Nephron progenitor cell (in vitro differentiated cells): ENCODE results near the gene PRKCZ.
"Not testable (repeated sequence)": the region's sequence is repeated elsewhere in the genome, so short reads cannot be mapped to it uniquely, and the experiment has no call there.

ENCODE experiments used
- DNase-seq: peaks from one replicate; pipeline ENCODE4 v3.0.0; 2021
- H3K27ac Mint-ChIP-seq: 2 replicates; pipeline ENCODE4 v1.8.0; 2021; ENCODE audit warnings: mild to moderate bottlenecking, moderate library complexity, mixed read lengths
- H3K27me3 Mint-ChIP-seq: 2 replicates; pipeline ENCODE4 v1.8.0; 2021; ENCODE audit warnings: mild to moderate bottlenecking, low read depth, mixed read lengths; ENCODE audit not compliant: poor library complexity
- H3K36me3 Mint-ChIP-seq: 2 replicates; pipeline ENCODE4 v1.8.0; 2021; ENCODE audit warnings: low read depth, mixed read lengths
- H3K4me1 Mint-ChIP-seq: 2 replicates; pipeline ENCODE4 v1.8.0; 2021; ENCODE audit warnings: mixed read lengths
- H3K4me3 Mint-ChIP-seq: 2 replicates; pipeline ENCODE4 v1.8.0; 2021; ENCODE audit warnings: mild to moderate bottlenecking, moderate library complexity, mixed read lengths
- H3K9me3 Mint-ChIP-seq: 2 replicates; pipeline ENCODE4 v1.8.0; 2021; ENCODE audit warnings: mild to moderate bottlenecking, moderate library complexity, mixed read lengths
- TF ChIP-seq, protein P1 (sequence below): fragments of 200-600 bp; sonication (generic); IDR thresholded peaks from 2 replicates; pipeline ENCODE4 v1.5.0; 2021; ENCODE audit warnings: antibody characterized with exemption

The PRKCZ gene

DNA sequence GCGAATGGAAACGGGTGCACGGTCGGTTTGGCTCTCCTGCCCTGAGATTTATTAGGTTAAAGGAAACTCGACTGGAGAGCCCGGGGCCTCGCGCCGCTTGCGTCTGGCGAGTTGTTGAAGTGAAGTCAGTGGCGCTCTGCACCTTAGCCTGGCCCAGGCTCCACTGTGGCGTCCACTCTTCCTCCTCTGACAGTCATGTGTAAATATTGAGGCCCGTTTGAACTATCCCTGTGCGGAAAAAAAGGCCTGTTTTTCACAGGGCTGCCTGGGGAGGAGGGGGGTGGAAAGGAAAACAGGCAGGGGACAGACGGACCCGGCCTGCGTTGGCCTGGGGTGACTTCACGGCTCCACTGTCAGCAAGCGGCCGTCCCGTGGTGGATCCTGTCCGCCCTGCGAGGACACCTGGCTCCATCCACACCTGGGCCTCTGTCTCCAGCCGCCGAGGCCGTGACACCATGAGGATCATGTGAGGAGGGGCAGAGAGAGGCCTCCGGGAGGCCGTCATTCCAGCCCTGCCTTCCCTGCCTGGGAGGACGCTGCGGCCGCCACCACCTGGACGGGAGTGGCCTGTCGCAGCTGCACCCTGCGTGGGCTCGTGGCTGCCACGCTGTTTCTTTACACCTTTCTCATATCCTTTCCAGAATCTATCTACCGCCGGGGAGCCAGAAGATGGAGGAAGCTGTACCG is 84.6 kb downstream of the PRKCZ start:
- peak overlapping the region; percentile 78 for H3K27ac Mint-ChIP-seq

DNA sequence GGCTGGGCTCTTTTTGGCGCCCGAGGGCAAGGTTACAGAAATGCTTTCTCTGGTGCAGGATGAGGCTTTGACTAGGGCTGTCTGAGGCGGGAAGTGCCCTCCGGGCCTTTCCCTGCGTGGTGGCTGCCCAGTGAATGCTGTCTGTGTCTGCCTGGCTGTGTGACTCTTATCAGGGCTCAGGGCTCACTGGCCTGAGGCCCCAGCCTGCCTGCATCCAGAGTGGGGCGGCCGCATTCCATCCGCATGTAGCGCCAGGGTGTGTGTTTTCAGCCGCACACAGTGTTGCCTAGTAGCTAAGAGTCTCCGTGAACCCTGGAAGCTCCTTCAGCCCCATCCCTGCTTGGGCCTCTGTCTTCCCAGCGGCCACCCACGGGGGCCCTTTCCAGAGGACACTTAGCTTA is 85.2 kb downstream of the PRKCZ start:
- Mint-ChIP-seq H3K4me3 (peak overlapping the region; percentile 24), H3K36me3 (no peaks in the 10 kb centered on the region), H3K9me3 (no peaks in the 10 kb centered on the region), H3K4me1 (peaks cover 78% of the 10 kb centered on the region), H3K27me3 (peaks cover 3% of the 10 kb centered on the region), H3K27ac (no peak overlapping the region)
- TF ChIP-seq, protein P1, sequence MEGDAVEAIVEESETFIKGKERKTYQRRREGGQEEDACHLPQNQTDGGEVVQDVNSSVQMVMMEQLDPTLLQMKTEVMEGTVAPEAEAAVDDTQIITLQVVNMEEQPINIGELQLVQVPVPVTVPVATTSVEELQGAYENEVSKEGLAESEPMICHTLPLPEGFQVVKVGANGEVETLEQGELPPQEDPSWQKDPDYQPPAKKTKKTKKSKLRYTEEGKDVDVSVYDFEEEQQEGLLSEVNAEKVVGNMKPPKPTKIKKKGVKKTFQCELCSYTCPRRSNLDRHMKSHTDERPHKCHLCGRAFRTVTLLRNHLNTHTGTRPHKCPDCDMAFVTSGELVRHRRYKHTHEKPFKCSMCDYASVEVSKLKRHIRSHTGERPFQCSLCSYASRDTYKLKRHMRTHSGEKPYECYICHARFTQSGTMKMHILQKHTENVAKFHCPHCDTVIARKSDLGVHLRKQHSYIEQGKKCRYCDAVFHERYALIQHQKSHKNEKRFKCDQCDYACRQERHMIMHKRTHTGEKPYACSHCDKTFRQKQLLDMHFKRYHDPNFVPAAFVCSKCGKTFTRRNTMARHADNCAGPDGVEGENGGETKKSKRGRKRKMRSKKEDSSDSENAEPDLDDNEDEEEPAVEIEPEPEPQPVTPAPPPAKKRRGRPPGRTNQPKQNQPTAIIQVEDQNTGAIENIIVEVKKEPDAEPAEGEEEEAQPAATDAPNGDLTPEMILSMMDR: no peak
- DNase-seq: peak; percentile 58

More for the DNA sequence above, 84.6 kb downstream of the PRKCZ start:
- no peaks in the 10 kb centered on the region for H3K27me3 Mint-ChIP-seq
- H3K36me3 Mint-ChIP-seq: no peaks in the 10 kb centered on the region
- no peaks in the 10 kb centered on the region for H3K9me3 Mint-ChIP-seq
- H3K4me1 Mint-ChIP-seq: peaks cover 74% of the 10 kb centered on the region
- no peak for DNase-seq
- TF ChIP-seq, protein P1: no peak
- peak overlapping the region; percentile 32 for H3K4me3 Mint-ChIP-seq

DNA sequence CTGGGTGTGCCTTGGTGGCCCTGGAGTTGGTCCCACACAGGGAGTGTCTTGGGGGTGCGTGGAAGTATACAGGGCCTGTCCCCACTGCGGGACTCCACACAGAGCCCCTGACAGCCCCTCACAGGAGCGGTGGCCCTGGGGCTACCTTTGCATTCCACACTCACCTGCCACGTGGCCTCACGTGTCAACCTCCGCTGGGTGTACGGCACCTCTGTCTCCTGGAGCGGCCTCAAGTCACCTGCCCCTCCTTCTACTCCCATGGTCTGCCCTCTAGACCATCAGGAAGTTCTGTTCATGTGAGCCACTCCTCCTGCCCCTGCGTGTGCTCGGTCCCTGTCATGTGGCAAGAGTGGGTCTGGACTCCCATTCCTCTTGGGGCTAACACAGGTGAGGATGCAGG is 85.7 kb downstream of the PRKCZ start:
- no peaks in the 10 kb centered on the region for H3K36me3 Mint-ChIP-seq
- TF ChIP-seq, protein P1: no peak
- peaks cover 3% of the 10 kb centered on the region for H3K27me3 Mint-ChIP-seq
- H3K9me3 Mint-ChIP-seq: no peaks in the 10 kb centered on the region
- no peak overlapping the region for H3K27ac Mint-ChIP-seq
- DNase-seq: no peak
- peak overlapping the region; percentile 24 for H3K4me3 Mint-ChIP-seq
- H3K4me1 Mint-ChIP-seq: peaks cover 78% of the 10 kb centered on the region

DNA sequence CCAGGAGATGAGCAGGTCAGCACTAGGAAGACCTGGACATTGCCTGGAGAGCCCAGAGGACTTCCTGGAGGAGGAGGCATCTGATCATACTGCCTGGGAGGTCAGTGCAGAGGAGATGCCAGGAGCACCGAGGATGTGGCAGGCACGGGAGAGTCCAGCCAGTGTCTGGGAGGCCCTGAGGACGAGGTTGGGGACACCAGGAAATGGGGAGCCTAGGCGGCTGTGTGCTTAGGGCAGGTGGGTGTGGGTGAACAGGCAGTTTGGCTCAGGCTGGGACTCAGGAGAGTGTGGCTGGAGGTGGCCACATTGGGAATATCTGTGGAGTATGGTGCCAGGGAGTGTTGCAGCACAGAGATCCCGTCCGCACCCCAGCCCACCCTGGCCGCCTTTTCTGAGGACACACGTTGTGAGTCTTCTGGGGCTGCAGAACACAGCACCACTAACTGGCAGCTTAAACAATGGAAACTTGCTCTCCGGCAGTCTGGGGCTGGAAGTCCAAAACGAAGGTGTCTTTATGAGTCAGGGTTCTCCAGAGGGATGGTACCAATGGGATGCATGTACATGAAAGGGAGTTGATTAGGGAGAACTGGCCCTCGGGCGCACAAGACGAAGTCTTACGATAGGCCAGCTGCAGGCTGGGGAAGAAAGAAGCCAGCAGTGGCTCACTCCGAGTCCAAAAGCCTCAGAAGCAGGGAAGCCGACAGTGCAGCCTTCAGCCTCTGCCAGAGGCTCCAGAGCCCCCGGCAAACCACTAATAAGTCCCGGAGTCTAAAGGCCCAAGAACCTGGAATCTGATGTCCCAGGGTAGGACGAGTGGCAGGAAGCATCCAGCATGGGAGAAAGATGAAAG is 86.4 kb downstream of the PRKCZ start:
- no peaks in the 10 kb centered on the region for H3K36me3 Mint-ChIP-seq
- TF ChIP-seq, protein P1: no peak
- no peak overlapping the region for H3K4me3 Mint-ChIP-seq
- H3K27ac Mint-ChIP-seq: no peak overlapping the region
- no peaks in the 10 kb centered on the region for H3K9me3 Mint-ChIP-seq
- peaks cover 77% of the 10 kb centered on the region for H3K4me1 Mint-ChIP-seq
- peaks cover 3% of the 10 kb centered on the region for H3K27me3 Mint-ChIP-seq
- DNase-seq: no peak

DNA sequence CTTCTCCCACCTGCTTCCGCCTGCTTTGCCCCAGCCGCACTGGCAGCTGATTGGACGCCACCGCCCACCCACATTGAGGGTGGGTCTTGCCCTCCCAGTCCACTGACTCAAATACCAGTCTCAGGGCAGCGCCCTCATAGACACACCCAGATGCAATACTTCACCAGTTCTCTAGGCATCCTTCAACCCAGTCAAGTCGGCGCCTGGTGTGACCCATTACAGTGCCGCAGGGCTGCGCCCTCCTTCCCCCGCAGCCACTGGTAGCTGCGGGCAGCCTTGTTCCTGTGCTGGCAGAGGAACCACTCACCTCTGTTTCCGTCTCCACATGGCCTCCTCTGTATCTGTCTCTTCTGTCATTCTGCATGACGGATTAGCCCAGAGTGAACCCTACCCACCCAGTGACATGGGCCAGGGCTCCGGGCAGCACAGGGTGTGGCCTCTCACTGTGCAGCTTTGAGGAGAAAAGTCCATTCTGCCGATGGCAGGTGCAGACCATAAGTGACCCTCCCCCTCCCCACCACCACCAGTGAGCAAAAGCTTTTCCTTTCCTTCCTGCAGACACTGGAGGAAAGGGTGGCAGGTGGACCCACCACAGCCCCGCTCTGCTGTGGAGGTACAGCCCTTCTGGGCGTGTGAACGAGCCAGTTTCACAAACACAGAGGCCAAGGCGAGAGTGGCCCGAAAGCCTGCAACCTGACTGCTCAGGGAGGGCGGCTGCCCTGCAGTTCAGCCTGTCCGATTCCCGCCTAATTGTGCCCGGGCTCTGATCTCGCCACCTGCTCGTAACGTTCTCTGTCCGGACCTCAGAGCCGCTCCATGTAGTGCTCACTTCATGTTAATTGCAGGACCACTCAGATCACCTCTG is 87.3 kb downstream of the PRKCZ start:
- no peaks in the 10 kb centered on the region for H3K9me3 Mint-ChIP-seq
- TF ChIP-seq, protein P1: no peak
- peaks cover 3% of the 10 kb centered on the region for H3K27me3 Mint-ChIP-seq
- peak overlapping the region; percentile 87 for H3K27ac Mint-ChIP-seq
- peaks cover 69% of the 10 kb centered on the region for H3K4me1 Mint-ChIP-seq
- H3K4me3 Mint-ChIP-seq: no peak overlapping the region
- H3K36me3 Mint-ChIP-seq: no peaks in the 10 kb centered on the region
- no peak for DNase-seq

DNA sequence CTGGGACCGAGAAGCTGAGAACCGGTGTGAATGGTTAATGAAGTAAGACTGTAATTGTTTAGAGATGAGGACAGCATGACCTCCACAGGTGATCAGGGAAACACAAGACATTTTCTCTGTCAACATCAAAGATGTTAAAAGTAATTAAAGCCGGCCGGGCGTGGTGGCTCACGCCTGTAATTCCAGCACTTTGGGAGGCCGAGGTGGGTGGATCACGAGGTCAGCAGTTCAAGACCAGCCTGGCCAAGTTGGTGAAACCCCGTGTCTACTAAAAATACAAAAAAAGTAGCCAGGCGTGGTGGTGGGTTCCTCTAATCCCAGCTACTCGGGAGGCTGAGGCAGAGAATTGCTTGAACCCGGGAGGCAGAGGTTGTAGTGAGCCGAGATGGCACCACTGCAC is 88.9 kb downstream of the PRKCZ start:
- not testable (repeated sequence) for H3K27me3 Mint-ChIP-seq

More for the DNA sequence above, 88.9 kb downstream of the PRKCZ start:
- not testable (repeated sequence) for H3K36me3 Mint-ChIP-seq, H3K4me3 Mint-ChIP-seq, DNase-seq, H3K9me3 Mint-ChIP-seq
- Mint-ChIP-seq H3K4me1 (peaks cover 59% of the 10 kb centered on the region), H3K27ac (peak overlapping the region; percentile 77)
